ENCODE measurements around the gene GPC5.
"Not testable (repeated sequence)": the region's sequence is repeated elsewhere in the genome, so short reads cannot be mapped to it uniquely, and the experiment has no call there.

GPC5 gene

DNA sequence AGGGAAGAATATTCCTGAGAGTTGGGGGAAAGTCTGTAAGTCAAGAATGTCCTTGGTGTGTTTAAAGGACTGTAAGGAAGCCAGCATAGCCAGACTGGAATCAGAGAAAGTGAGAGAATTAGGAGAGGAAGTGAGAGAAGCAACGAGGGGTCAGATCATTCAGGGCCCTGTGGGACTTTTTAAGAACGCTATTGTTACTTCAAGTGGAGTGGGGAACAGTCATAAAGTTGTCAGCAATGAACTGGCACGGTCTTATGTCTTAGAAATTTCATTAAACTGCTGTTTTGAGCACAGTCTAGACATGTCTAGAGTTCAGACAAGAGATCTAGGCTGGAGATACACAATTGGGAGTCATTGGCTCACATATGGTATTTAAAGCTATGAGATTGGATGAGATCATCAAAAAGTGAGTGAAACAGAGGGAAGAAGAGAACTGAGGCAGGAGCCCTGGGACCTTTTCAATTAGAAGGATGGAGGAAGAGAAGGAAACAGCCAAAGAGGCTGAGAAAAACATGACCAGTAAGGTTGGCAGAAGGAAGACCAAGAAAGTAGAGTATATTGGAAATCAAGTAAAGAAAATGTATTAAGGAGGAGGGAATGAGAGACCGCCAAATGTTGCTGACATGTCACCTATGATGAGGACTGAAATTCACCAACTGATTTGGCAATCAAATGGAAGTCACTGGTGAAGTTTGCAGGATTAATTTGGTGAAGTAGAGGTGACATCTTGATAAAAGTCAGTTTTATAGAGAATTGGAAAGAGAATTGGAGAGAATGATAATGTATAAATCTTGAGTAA, 263.5 kb downstream of the GPC5 start:
- no peak for DNase-seq

DNA sequence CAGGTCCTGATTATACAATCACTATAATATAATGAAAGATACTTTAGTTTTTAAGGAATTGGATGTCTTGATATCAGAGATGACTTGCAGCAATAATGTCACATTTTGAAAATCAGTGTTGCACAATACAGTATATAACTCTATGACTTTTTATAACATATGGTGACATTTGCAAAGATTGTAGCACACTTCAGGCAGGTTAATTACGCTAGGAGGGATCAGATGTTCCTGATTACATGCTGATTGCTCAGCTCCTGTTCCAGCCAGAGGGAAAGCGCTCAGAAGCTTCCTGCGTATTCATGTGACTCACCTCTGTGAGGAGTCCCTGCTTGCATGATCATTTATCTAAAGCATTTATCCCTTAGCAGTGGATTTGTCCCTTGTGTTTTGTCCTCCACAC, 265.6 kb downstream of the GPC5 start:
- no peak for DNase-seq

DNA sequence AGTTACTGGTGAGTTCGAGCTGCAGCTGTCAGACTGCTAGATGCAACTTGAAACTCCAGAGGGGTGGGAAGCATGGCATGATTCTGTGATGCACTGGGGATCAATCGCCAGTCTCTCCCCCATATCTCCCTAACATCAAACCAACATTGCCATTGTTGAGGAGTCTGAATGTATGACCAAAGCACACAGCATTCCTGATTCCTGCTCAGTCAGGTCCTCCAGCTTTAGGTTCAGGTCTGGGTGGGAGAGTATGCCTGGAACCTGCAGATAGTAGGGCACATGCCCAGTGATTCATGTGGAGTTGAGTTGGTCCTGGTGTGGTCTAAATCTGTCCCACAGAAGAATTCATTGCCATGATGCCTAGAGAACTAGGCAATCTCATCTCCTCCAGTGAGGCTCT, 269.1 kb downstream of the GPC5 start:
- no peak for DNase-seq

GRCh38 chr13:91668866-91669495, 270.6 kb downstream of the GPC5 start:
- no peak for DNase-seq

- DNase-seq = not testable (repeated sequence)
Measured at GRCh38 chr13:91674347-91674746, 275.9 kb downstream of the GPC5 start.

DNA sequence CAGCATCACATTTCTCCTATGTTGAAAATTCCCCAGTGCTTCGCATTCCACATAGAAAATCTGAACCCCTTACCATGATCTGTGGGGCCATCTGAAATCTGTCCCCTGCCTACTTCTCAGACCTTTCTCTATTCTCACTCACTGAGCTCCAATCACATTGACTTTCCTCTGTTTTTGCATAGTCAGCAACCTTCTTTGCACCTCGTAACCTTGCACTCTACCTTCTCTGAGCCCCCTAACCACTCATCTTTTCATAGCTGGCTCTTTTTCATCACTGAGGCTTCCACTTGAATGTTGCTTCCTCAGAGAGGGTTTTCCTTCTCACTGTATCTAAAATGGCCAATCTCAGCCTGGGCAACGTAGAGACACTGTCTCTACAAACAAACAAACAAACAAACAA, 286.3 kb downstream of the GPC5 start:
- DNase-seq = no peak

GRCh38 chr13:91690944-91691343, 292.5 kb downstream of the GPC5 start:
- no peak for DNase-seq

DNA sequence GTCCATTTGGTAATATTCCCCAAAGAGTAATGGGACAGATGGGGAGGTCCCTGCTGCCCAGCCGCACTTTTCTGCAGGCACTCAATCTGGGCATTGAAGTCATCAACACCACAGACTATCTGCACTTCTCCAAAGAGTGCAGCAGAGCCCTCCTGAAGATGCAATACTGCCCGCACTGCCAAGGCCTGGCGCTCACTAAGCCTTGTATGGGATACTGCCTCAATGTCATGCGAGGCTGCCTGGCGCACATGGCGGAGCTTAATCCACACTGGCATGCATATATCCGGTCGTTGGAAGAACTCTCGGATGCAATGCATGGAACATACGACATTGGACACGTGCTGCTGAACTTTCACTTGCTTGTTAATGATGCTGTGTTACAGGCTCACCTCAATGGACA, 295.0 kb downstream of the GPC5 start:
- no peak for DNase-seq

- no peak for DNase-seq
Measured at GRCh38 chr13:91698308-91698707, 299.9 kb downstream of the GPC5 start.

DNA sequence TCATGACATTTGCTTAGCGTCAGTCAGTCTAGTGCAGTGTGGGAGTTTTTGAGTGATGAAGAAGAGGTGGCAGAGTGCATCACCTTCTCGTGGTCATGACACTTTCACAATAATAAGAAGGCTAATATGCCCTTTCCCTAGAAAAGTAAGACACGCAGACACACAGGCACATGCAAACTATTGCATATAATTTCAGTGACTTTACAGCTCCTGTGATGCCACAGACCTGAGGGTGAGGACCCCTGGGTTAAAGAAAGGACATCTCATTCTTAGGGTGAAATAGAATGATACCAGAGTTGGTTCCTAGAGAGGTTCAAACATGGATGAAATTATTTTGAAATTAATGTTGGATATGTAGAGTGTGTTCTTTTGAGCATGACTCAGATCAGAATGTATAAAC, 300.3 kb downstream of the GPC5 start:
- DNase-seq = no peak

DNA sequence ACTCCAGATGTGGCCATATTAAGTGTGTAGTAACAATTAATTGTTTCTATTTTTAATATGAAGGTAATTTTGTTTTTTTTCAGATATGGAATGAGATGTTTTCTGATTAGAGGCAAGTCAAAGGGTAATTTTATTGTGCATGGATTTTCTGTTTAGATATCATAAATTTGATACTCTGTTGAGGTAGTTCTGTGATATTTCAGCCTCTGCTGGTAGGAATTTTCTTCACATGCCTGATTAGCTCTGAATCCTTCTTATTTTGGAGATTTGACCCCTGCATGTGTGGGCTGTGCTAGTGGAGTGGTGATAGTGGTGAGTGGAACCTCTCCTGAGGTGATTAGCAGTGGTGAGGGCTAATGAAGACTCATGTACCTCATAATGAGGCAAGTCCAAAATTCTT, 301.4 kb downstream of the GPC5 start:
- no peak for DNase-seq

DNA sequence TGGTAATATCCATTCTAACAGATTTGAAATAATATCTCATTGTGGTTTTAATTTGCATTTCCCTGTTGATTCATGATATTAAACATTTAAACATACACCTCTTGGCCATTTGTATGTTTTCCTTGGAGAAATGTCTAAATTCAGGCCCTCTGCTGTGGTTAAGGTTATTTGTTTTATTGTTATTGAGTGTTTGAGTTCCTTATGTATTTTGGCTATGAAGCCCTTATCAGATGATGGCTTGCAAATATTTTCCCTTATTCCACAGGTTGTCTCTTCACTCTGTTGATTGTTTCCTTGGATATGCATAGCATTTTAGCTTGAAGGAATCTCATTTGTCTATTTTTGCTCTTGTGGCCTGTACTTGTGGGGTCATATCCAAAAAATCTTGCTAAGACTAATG, 303.6 kb downstream of the GPC5 start:
- no peak for DNase-seq

DNA sequence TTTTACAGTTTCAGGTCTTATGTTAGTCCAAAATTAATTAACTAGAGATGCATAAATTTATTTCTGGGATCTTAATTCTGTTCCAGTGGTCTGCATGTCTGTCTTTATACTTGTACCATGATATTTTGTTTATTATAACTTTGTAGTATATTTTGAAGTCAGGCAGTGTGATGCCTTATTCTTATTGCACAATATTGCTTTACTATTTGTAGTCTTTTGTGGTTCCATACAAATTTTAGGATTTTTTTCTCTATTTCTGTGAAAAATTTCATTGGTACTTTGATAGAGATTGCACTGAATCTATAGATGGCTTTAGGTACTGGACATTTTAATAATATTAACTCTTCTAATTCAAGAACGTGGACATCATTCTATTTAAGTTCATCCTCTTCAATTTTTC, 304.0 kb downstream of the GPC5 start:
- DNase-seq = no peak

GRCh38 chr13:91704398-91704797, 306.0 kb downstream of the GPC5 start:
- no peak for DNase-seq

DNA sequence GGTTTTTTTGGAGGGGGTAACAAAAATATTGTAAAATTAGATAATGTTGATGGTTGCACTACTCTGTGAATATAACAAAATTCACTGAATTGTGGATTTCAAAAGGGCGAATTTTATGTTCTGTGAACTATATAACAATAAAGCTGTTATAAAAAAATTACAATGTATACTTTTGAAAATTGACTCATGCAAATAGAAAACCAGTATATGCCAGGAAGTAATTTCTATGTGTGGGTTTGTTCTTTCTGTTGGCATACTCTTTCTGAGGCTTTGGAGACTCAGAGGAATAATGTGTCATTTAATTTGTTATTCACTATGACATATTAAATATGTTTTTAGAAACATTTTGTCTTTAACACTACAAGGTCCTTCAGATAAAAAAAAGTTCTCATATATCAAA, 310.1 kb downstream of the GPC5 start:
- no peak for DNase-seq

- no peak for DNase-seq
Measured at GRCh38 chr13:91709180-91709579, 310.8 kb downstream of the GPC5 start.

DNA sequence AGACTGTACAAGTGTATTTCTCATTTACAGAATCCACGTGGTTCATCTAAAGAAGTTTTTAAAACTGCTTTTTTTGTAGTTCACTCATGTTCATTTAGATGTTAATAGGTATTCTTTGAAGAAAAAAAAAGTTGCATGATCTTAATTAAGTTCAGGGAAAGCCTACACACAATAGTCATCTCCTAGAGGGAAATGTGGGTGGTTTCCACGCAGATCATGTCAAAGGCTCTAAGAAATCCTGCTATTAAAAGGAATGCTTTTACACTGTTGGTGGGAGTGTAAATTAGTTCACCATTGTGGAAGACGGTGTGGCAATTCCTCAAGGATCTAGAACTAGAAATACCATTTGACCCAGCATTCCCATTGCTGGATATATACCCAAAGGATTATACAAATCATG, 312.3 kb downstream of the GPC5 start:
- DNase-seq = no peak

GRCh38 chr13:91714855-91715254, 316.4 kb downstream of the GPC5 start:
- DNase-seq = no peak

DNA sequence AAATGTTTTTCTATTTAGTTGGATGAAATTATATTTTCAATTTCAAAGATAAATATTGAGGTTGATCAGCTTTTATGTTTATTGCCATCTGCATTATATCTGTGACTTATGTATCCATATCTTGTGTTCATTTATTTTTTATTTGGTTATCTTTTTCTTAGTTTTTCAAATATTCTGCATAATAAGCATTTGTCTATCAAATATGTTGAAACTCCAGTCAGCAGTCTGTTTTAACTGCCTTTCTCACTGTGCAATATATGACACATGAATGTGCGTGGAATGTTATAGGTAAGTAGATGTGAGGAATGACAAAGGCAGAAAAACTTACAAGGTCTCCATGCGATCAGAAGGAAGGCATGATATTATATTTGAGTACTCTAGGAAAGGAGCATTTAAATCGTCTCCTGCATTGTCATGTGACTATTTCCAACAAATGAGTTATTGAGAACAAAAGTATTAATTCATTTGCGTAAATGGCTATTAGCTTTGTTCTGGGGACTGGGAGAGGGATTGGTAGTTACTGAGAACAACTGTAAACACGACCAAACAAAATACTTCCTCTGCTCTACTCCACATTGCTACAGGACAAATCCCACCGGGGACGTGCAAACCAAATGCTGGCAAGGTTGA, 318.1 kb downstream of the GPC5 start:
- no peak for DNase-seq

DNA sequence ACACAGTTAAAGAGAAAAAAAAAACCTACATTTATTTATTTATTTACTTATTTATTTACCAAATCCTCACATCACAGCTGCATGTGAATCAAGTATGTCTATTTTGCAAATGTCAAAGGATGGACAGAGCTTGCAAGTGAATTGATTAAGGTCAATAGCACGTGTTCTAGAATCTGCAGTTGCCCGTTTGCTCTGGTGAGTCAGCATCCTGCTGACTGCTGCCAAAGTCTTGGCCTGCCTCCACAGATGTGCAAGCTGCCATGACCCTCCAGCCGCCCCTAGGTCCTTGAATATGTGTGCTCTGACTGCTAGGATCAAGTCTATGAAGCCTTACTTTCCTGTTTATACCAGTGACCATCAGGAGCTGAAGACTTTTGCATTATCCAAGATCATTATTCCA, 320.6 kb downstream of the GPC5 start:
- DNase-seq = no peak

DNA sequence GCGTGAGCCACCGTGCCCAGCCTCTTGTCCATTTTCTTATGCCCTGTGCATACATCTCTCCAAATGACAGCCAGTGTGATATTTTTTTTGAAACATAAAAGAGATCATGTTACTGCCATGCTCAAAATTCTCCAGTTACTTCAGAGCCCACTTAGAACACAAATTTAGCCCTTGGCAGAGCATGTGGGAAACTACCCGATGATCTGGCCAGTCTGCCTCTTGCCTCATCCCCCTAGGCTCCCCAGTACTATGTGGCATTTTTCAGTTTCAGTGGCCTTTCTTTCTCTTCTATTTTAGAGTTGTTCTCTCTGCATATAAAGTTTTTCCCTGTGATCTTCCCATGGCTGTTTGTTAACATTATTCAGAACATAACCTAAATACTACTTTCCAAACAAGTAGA, 323.0 kb downstream of the GPC5 start:
- no peak for DNase-seq

GRCh38 chr13:91722267-91722884, 324.0 kb downstream of the GPC5 start:
- peak; percentile 70 for DNase-seq

- no peak for DNase-seq
Measured at GRCh38 chr13:91724591-91724990, 326.2 kb downstream of the GPC5 start.

DNA sequence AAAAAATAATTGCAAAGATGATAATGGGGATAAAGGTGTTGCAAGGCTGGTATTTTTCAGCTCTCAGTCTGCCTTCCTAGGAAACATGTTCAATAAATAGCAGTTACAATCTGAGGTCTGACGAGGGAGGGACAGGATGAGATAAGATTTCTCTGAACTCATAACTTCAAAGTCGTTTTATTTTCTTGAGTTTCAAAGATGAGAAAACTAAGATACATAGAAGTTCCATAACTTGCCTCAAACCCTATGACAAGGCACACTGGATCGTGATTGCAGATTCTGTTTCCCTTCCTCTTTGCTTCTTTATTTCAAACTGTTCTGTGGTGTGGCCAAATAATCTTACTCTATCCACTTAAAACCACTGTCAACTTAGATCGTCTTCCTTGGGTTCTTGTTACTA, 327.2 kb downstream of the GPC5 start:
- DNase-seq = no peak
